ENCODE data around the gene PARD6G. TPM values are rescaled to one million over a fixed set of nuclear protein-coding genes. Genes with fewer than 3 reads are reported as not detected.

The PARD6G gene
- total and polyA plus RNA-seq, 2 donors (not counting 1 experiment from before 2014, with no cell fraction given): 1.0 to 2.1 TPM

- no peaks in the 10 kb centered on the region for H3K36me3 ChIP-seq (ENCODE audit: control insufficient read depth, insufficient read depth, low read length)
- no peak overlapping the region for H3K27ac ChIP-seq (ENCODE audit: insufficient read depth, low read length)
- H3K27me3 ChIP-seq (ENCODE audit: control insufficient read depth, insufficient read depth, low read length): no peaks in the 10 kb centered on the region
- TF ChIP-seq EZH2 (IDR thresholded peaks at IDR 0.05; ENCODE audit: low read length, missing control alignments): no peak
- TF ChIP-seq CTCF (conservative IDR thresholded peaks at IDR 0.05 in 1 of 2, IDR thresholded peaks at IDR 0.05 in 1 of 2; ENCODE audit: low read depth in 1 of 2, low read length in 2 of 2): no peak
- no peaks in the 10 kb centered on the region for H3K4me1 ChIP-seq (ENCODE audit: control insufficient read depth, extremely low read depth, insufficient read depth, low read length)
- no peak for DNase-seq (ENCODE audit: low read depth in 2 of 2)
- no peak overlapping the region for H3K4me2 ChIP-seq (ENCODE audit: extremely low read depth, insufficient read depth, low read length)
- H4K20me1 ChIP-seq (ENCODE audit: control insufficient read depth, extremely low read depth, insufficient read depth, low read length): no peaks in the 10 kb centered on the region
- H3K9me3 ChIP-seq (ENCODE audit: control insufficient read depth, insufficient read depth, low read depth, low read length): no peaks in the 10 kb centered on the region
- no peak overlapping the region for H3K4me3 ChIP-seq (replicated peaks in 1 of 4; ENCODE audit: control extremely low read depth in 1 of 4, insufficient read depth in 1 of 4, low read depth in 3 of 4, low read length in 4 of 4)
- H3K79me2 ChIP-seq (ENCODE audit: control insufficient read depth, insufficient read depth, low read length): no peaks in the 10 kb centered on the region
- H2AFZ ChIP-seq (ENCODE audit: low read length): no peak overlapping the region
- H3K9ac ChIP-seq (ENCODE audit: insufficient read depth, low read length): no peak overlapping the region
These were observed 61.8 kb downstream of the PARD6G start for GRCh38 chr18:80185545-80185944.

- Histone ChIP-seq H3K27me3 (ENCODE audit: control insufficient read depth, insufficient read depth, low read length) (no peaks in the 10 kb centered on the region), H3K9me3 (ENCODE audit: control insufficient read depth, insufficient read depth, low read depth, low read length) (no peaks in the 10 kb centered on the region), H3K4me2 (ENCODE audit: extremely low read depth, insufficient read depth, low read length) (no peak overlapping the region), H3K79me2 (ENCODE audit: control insufficient read depth, insufficient read depth, low read length) (no peaks in the 10 kb centered on the region), H4K20me1 (ENCODE audit: control insufficient read depth, extremely low read depth, insufficient read depth, low read length) (no peaks in the 10 kb centered on the region), H2AFZ (ENCODE audit: low read length) (no peak overlapping the region), H3K4me1 (ENCODE audit: control insufficient read depth, extremely low read depth, insufficient read depth, low read length) (no peaks in the 10 kb centered on the region), H3K27ac (ENCODE audit: insufficient read depth, low read length) (no peak overlapping the region), H3K9ac (ENCODE audit: insufficient read depth, low read length) (no peak overlapping the region), H3K4me3 (replicated peaks in 1 of 4; ENCODE audit: control extremely low read depth in 1 of 4, insufficient read depth in 1 of 4, low read depth in 3 of 4, low read length in 4 of 4) (no peak overlapping the region), H3K36me3 (ENCODE audit: control insufficient read depth, insufficient read depth, low read length) (no peaks in the 10 kb centered on the region)
- TF ChIP-seq EZH2 (IDR thresholded peaks at IDR 0.05; ENCODE audit: low read length, missing control alignments) (no peak), CTCF (conservative IDR thresholded peaks at IDR 0.05 in 1 of 2, IDR thresholded peaks at IDR 0.05 in 1 of 2; ENCODE audit: low read depth in 1 of 2, low read length in 2 of 2) (no peak)
- no peak for DNase-seq (ENCODE audit: low read depth in 2 of 2)
These were observed 63.0 kb downstream of the PARD6G start for GRCh38 chr18:80184243-80184772.

GRCh38 chr18:80183273-80184050, 63.9 kb downstream of the PARD6G start:
- Histone ChIP-seq H2AFZ (ENCODE audit: low read length) (no peak overlapping the region), H3K27ac (ENCODE audit: insufficient read depth, low read length) (no peak overlapping the region), H3K27me3 (ENCODE audit: control insufficient read depth, insufficient read depth, low read length) (no peaks in the 10 kb centered on the region), H3K4me2 (ENCODE audit: extremely low read depth, insufficient read depth, low read length) (no peak overlapping the region), H3K79me2 (ENCODE audit: control insufficient read depth, insufficient read depth, low read length) (no peaks in the 10 kb centered on the region), H3K4me3 (replicated peaks in 1 of 4; ENCODE audit: control extremely low read depth in 1 of 4, insufficient read depth in 1 of 4, low read depth in 3 of 4, low read length in 4 of 4) (no peak overlapping the region), H3K9ac (ENCODE audit: insufficient read depth, low read length) (no peak overlapping the region), H3K36me3 (ENCODE audit: control insufficient read depth, insufficient read depth, low read length) (no peaks in the 10 kb centered on the region), H4K20me1 (ENCODE audit: control insufficient read depth, extremely low read depth, insufficient read depth, low read length) (no peaks in the 10 kb centered on the region), H3K4me1 (ENCODE audit: control insufficient read depth, extremely low read depth, insufficient read depth, low read length) (no peaks in the 10 kb centered on the region), H3K9me3 (ENCODE audit: control insufficient read depth, insufficient read depth, low read depth, low read length) (no peaks in the 10 kb centered on the region)
- TF ChIP-seq EZH2 (IDR thresholded peaks at IDR 0.05; ENCODE audit: low read length, missing control alignments) (no peak), CTCF (conservative IDR thresholded peaks at IDR 0.05 in 1 of 2, IDR thresholded peaks at IDR 0.05 in 1 of 2; ENCODE audit: low read depth in 1 of 2, low read length in 2 of 2) (no peak)
- DNase-seq (ENCODE audit: low read depth in 2 of 2): no peak

All from fibroblast of lung (primary cell).